A549 (cell line): ENCODE data around the gene SMIM43.

Experiments used
- BCL3 ChIP-seq: fragments of >200 bp; sonication (Bioruptor Twin); formaldehyde crosslinking; IDR thresholded peaks from 3 replicates; pipeline ENCODE4 v1.6.1; 2016
- CHD2 ChIP-seq: fragments of 150-350 bp; IDR thresholded peaks from 2 replicates; pipeline ENCODE4 v1.6.1; 2014; ENCODE audit warnings: low read length; ENCODE audit not compliant: partially characterized antibody
- CTCF ChIP-seq: fragments of >200 bp; sonication (Bioruptor Twin); formaldehyde crosslinking; IDR thresholded peaks from 3 replicates; pipeline ENCODE4 v1.5.1; 2016
- EHMT2 ChIP-seq: fragments of 200-600 bp; sonication (generic); IDR thresholded peaks from 2 replicates; pipeline ENCODE4 v1.6.1; 2016; ENCODE audit warnings: antibody characterized with exemption, low read depth, mild to moderate bottlenecking, moderate library complexity
- MAZ ChIP-seq: fragments of 150-350 bp; IDR thresholded peaks from 2 replicates; pipeline ENCODE4 v1.6.1; 2014; ENCODE audit warnings: antibody characterized with exemption, low read depth, low read length, borderline replicate concordance
- POLR2A ChIP-seq: IDR thresholded peaks from 2 replicates; pipeline ENCODE4 v1.6.1; 2012; ENCODE audit warnings: mild to moderate bottlenecking, low read length
- RFX5 ChIP-seq: fragments of 450-650 bp; IDR thresholded peaks from 2 replicates; pipeline ENCODE4 v1.7.1; 2014; ENCODE audit warnings: antibody characterized with exemption, mild to moderate bottlenecking, moderate library complexity
- SMC3 ChIP-seq: fragments of >200 bp; sonication (Bioruptor Twin); formaldehyde crosslinking; IDR thresholded peaks from 3 replicates; pipeline ENCODE4 v1.6.1; 2018; ENCODE audit warnings: inconsistent platforms

DNA sequence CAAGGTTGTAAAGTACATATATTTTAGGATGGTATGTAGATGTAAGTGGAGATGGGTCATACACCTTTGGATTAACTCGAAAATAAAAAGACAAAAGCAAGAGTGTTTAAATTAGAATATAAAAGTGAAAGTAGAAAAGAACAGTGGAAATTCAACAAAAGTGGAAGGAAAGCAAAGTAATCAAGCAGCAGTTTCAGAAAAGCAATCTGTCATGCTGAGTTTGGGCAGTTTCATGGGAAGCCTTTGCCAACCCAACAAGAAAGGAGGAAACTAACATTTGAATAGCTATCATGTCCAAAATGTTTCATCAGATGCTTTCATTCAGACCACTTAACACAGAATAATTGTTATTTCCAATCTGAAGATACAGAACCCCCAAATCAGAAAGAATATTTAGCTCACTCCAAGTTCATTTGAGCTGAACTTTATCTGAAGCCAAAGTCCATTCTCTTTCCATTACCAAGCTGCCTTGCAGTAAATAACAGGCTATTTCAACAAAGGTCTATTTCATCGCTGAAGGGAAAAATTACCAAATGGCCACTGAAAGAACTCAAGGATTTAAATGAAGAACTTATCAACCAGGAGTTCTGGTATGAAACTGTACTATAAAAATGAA is 34.4 kb upstream of the SMIM43 start:
- TF ChIP-seq SMC3 (no peak), EHMT2 (no peak), CTCF (no peak), BCL3 (no peak), RFX5 (no peak), POLR2A (no peak), CHD2 (no peak), MAZ (no peak)
